NCI-H1694 treated with DMSO at 0.1 percent for 48 hours (cell line): ENCODE measurements around the gene LYSMD3.
A peak's percentile ranks its signal among the peaks of the same experiment; 100 is the strongest.

ENCODE experiments used
- DNase-seq: peaks from one replicate; lab custom pipeline; 2025; lab: John Stamatoyannopoulos, UW

LYSMD3 gene

GRCh38 chr5:90547072-90547536 is 17.7 kb upstream of the LYSMD3 start:
- DNase-seq: no peak

DNA sequence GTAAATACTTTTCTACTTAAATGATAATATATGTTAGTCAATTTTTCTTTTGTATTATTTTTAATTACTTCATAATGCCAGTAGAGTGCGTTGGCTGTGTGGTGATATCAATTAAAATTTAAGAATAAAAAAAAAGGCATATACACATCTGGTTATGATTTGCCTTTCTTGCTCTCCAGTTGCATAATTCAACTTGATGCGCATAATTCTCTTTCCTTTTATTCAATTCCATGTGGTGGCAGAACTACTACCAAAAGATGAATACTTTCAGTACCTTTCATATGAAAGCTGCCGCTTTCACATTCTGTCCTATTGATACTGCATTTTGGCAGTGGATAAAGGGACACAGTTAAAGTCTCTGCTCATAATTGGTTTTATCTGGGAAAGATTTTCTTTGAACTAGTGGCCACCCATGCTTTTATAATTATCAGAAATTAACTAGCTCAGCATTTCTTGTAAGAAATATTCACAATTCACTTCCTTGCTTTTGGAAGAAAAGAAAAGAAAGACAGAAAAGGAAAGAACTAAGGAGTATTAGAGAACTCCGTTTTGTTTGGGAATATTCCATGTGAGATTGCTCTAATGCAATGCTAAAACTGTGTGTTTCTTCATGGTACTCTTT is 16.9 kb upstream of the LYSMD3 start:
- DNase-seq: no peak

DNA sequence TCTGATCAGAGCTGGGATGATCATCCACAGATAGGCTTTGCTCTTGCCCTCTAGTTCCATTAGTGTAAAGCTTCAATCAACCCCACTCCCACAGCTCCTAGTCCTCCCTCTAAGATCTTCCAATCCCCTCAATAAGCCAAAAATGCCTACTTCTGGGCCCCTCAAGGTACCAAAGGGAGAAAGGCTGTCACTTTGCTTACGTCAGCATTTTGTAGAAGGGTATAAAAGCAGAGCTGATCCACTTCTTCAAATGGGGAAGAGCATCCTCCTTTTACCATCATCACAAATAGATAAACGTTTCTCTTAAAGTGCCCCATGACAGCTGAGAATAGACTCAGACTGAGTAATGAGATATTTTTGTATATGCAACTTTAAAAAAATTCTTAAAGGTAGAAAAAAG is 16.1 kb upstream of the LYSMD3 start:
- no peak for DNase-seq

- no peak for DNase-seq
Observed at GRCh38 chr5:90542827-90543519, 13.6 kb upstream of the LYSMD3 start.

DNA sequence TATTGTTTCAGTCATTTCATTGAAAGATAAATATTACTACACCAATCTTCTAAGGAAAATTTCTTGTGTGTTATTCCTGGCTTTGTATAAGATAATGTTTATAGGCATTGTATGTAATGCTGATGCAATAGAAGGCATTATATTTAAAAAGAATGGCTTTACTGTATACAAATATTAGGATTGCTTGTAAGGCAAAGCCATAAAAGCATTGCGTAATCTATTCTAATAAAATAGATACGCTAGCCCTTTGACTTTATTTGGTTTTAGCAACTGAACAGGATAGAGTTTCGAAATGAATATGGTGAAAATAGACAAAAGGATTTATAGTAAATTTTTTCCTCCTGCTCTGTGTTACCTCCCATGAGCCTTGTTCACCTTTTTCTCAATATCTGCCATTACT is 5.5 kb upstream of the LYSMD3 start:
- no peak for DNase-seq

- no peak for DNase-seq
Observed at GRCh38 chr5:90533794-90534193, 4.4 kb upstream of the LYSMD3 start.

DNA sequence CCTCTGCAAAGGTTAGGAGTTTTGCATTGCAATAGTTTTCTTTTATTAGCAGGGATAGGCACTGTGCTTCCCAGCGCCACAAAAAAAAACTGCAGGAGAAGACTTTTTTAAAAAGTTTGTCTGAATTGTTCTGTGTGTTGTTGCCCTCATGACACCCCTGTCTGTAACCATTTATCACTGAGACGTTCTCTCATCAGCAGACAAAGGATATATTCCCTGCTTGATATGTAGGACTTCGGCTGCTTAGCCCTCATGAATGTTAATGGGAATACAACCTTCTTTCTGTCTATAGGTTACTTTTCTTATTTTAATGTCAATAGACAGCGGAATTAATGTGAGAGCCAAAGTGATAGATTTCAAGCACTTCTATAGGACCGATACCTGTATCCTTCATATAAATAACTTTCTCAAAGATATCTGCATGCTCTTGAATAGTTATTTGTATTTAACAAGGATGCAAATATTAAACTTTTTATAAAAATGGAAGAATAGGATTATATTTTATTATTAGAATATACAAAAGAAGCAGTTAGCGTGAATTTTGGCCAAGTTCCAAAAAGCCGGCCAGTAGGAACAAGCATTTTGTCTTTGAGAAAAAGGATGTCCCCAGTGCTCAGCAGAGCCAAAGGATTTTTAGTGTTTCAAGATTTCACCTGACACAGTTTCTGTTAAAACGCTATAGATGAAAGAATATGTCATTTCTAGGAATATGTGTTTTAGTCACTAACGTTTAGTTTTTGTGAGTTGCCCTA is 1.5 kb upstream of the LYSMD3 start:
- DNase-seq: no peak

GRCh38 chr5:90529939-90530677 is 724 bp upstream of the LYSMD3 start:
- DNase-seq: peak; percentile 52

- DNase-seq: no peak
Observed at GRCh38 chr5:90528601-90529193, 687 bp downstream of the LYSMD3 start.

GRCh38 chr5:90519081-90519480 is 10.3 kb downstream of the LYSMD3 start:
- no peak for DNase-seq

- DNase-seq: no peak
Observed at GRCh38 chr5:90518661-90519060, 10.7 kb downstream of the LYSMD3 start.

DNA sequence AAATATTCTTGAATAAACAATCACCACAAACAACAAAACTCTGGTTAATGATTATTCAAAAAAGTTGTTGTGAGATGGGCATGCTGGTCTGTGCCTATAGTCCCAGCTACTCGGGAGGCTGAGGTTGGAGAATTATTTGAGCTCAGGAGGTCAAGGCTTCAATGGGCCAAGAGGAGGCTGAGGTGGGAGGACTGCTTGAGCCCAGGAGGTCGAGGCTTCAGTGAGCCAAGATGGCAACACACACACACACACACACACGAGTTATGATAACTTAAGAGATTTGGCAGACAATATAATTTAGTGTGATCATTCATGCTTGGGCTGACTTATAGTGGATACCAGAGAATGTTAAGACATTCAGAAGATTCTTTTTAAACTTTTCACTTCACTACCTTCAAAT is 14.9 kb downstream of the LYSMD3 start:
- DNase-seq: no peak

GRCh38 chr5:90510438-90510837 is 18.9 kb downstream of the LYSMD3 start:
- no peak for DNase-seq

- no peak for DNase-seq
Observed at GRCh38 chr5:90506221-90506620, 23.2 kb downstream of the LYSMD3 start.

DNA sequence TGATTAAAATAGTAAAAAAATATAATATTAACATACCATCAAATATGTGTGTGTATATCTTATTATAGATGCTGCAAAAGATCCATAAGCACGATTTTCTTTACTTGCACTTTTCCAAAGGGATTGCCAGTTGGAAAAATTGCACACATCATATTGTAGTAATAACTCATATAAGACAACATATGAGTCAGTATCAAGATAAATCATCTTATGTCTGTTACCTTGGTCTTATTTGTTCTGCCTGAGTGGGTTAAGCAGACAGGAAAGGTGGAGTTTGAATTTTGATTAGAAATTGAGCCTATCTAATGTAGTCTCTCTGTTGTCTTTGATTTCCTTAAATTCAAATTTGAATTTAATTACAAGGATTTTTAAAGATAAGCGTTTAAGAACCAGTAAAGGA is 24.6 kb downstream of the LYSMD3 start:
- no peak for DNase-seq

DNA sequence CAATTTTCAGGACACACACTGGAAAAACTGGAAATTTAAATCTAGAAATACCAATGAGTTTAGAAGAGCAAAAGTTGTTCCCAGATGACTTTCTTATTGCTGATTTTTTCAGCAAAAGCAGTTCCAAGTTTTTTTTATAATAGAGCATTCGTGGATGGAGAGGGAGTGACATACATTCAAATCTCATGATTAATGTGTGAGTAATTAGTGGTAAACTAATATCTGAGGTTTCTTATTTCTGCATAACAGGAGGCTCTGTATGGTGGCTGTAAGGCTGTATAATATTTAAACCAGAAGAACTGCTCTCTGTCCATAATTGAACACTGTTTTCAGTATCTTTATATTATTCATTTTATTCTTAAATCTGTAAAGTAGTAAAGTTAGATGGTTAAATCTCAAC is 25.8 kb downstream of the LYSMD3 start:
- DNase-seq: no peak

DNA sequence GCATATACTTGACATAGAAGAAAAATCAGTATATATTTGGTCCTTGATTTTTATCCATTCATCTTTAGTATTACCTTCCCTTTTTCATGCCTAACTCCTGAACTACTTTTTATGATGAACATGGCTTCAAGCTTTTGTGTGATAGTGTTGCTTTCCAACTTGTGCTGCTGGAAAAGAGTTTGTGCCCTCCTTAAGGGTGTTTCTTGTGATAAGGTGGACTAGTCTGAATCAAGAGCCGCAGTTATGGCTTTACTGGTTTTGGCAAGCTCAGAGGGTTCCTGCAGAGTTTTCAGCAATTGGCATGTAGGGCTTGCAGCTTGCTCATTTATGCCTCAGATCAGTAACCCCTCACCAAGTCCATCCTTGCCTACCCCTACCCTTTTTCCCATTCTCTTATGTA is 34.2 kb downstream of the LYSMD3 start:
- no peak for DNase-seq

- no peak for DNase-seq
Observed at GRCh38 chr5:90494043-90494442, 35.3 kb downstream of the LYSMD3 start.

DNA sequence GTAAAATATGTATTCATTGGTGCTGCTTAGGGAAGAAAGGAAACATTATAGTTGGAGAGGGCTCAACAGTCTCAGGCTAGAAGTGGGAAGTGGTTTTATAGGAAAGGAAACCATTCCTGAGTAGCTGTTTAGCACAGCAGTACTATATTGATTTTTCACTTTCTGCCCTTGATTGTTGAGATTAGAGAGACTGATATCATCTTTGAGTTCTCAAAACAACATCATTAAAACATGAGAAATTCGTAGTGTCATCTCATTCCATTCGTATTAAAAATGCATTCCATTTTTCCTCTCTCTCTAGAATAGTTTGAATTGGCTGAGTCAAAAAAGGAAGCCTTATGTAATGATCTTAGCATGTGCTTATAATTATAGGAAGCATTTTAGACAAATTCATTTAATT is 40.6 kb downstream of the LYSMD3 start:
- no peak for DNase-seq

- DNase-seq: no peak
Observed at GRCh38 chr5:90484540-90484939, 44.8 kb downstream of the LYSMD3 start.

GRCh38 chr5:90483206-90483605 is 46.2 kb downstream of the LYSMD3 start:
- no peak for DNase-seq

DNA sequence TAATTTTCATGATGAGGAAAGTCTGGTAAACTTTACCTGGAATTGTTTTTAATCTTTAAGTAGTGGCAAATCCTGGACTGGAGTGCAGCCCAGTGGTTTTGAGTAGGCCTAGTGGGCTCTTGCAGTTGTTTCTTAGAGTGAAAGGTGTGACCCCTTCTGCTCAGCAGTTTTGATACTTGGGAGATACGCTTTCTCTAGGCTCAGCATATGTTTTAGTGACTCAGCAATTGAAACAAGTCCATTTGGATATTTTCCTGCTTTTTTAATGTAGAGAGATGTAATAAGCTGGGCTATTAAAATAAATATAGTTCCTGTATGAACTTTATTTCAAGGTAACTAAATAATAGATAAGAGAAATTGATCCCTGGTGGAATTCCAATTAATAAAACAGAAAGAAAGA is 48.7 kb downstream of the LYSMD3 start:
- no peak for DNase-seq
